Stomach smooth muscle (tissue), 2 donors: ENCODE results near the gene PAX7.
"Not testable (repeated sequence)": the region's sequence is repeated elsewhere in the genome, so short reads cannot be mapped to it uniquely, and the experiment has no call there.

ENCODE experiments used
- H3K27ac ChIP-seq: one replicate; pipeline ENCODE4 v1.7.0; 2013; ENCODE audit warnings: mild to moderate bottlenecking, low read length, inconsistent platforms
- H3K27me3 ChIP-seq, 2 donors: one replicate each; pipeline ENCODE4 v1.7.0; 2013; ENCODE audit warnings: low read length in 2 of 2; ENCODE audit not compliant: insufficient read depth in 2 of 2, control insufficient read depth in 1 of 2
- H3K36me3 ChIP-seq, 2 donors: one replicate each; pipeline ENCODE4 v1.7.0; 2013; ENCODE audit warnings: low read length in 2 of 2; ENCODE audit not compliant: control insufficient read depth in 2 of 2, insufficient read depth in 2 of 2
- H3K4me1 ChIP-seq: one replicate; pipeline ENCODE4 v1.7.0; 2013; ENCODE audit warnings: low read length; ENCODE audit not compliant: control insufficient read depth, insufficient read depth
- H3K4me3 ChIP-seq, 2 donors: one replicate each; pipeline ENCODE4 v1.7.0; 2013; ENCODE audit warnings: low read length in 2 of 2
- H3K9ac ChIP-seq, 2 donors: one replicate each; pipeline ENCODE4 v1.7.0; 2013; ENCODE audit warnings: low read length in 2 of 2, mild to moderate bottlenecking in 1 of 2
- H3K9me3 ChIP-seq, 2 donors: one replicate each; pipeline ENCODE4 v1.7.0; 2013; ENCODE audit warnings: low read length in 2 of 2; ENCODE audit not compliant: control insufficient read depth in 2 of 2
- donor health status: healthy.
- donor health status: Pancreatic carcinoma.

The PAX7 gene

GRCh38 chr1:18630511-18631495, at the start of gene PAX7:
TSS of gene PAX7 (plus strand) at chr1:18630846. CDS start at chr1:18631604, 758 bp downstream.
- peaks cover 65 to 85% of the 10 kb centered on the region in 2 donors for H3K27me3 ChIP-seq
- no peak within 1 kb of the TSS for H3K9ac ChIP-seq
- H3K27ac ChIP-seq = no peak within 1 kb of the TSS
- peak within 1 kb of the TSS in 1 of 2 donors; percentile 40 for H3K4me3 ChIP-seq
- peaks cover 6% of the 10 kb centered on the region for H3K4me1 ChIP-seq
- H3K36me3 ChIP-seq = no peaks in the 10 kb centered on the region
- no peaks in the 10 kb centered on the region for H3K9me3 ChIP-seq

DNA sequence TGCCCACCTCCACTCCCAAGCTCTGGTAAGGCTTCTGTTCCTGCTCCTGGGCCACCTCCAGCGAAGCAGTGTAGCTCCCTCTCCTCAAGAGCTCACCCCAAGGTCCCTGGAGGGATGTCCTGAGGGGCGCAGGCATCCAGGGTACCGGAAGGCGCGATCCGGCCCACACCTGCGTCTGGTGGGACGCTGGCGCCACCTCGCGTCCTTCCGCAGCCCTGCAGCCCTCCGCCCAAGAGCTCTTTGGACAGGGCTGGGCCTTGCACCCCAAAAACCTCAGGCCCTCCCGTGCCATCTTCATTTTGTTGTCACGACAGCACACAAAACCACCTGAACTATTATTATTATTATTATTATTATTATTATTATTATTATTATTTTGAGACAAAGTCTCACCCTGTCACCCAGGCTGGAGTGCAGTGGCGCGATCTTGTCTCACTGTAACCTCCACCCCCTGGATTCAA, 49.2 kb upstream of the PAX7 start:
- Histone ChIP-seq H3K4me1 (no peaks in the 10 kb centered on the region), H3K9ac (no peak overlapping the region), H3K36me3 (no peaks in the 10 kb centered on the region), H3K4me3 (no peak overlapping the region), H3K9me3 (no peaks in the 10 kb centered on the region), H3K27me3 (peaks cover 9 to 16% of the 10 kb centered on the region in 2 donors), H3K27ac (no peak overlapping the region)

- Histone ChIP-seq H3K4me1 (no peaks in the 10 kb centered on the region), H3K27me3 (peaks cover 9 to 21% of the 10 kb centered on the region in 2 donors), H3K36me3 (no peaks in the 10 kb centered on the region), H3K4me3 (no peak overlapping the region), H3K27ac (no peak overlapping the region), H3K9ac (no peak overlapping the region), H3K9me3 (no peaks in the 10 kb centered on the region)
Observed at GRCh38 chr1:18582890-18583289, 47.8 kb upstream of the PAX7 start.

GRCh38 chr1:18583326-18583941, 47.2 kb upstream of the PAX7 start:
- H3K9me3 ChIP-seq = no peaks in the 10 kb centered on the region
- H3K27me3 ChIP-seq = peaks cover 9 to 21% of the 10 kb centered on the region in 2 donors
- H3K4me1 ChIP-seq = no peaks in the 10 kb centered on the region
- no peaks in the 10 kb centered on the region for H3K36me3 ChIP-seq
- H3K4me3 ChIP-seq = no peak overlapping the region
- H3K9ac ChIP-seq = no peak overlapping the region
- H3K27ac ChIP-seq = no peak overlapping the region

- not testable (repeated sequence) for H3K9ac ChIP-seq, H3K27ac ChIP-seq, H3K4me1 ChIP-seq, H3K36me3 ChIP-seq, H3K9me3 ChIP-seq, H3K4me3 ChIP-seq
- H3K27me3 ChIP-seq = peaks cover 10 to 17% of the 10 kb centered on the region in 2 donors
Observed at GRCh38 chr1:18586016-18586415, 44.6 kb upstream of the PAX7 start.

DNA sequence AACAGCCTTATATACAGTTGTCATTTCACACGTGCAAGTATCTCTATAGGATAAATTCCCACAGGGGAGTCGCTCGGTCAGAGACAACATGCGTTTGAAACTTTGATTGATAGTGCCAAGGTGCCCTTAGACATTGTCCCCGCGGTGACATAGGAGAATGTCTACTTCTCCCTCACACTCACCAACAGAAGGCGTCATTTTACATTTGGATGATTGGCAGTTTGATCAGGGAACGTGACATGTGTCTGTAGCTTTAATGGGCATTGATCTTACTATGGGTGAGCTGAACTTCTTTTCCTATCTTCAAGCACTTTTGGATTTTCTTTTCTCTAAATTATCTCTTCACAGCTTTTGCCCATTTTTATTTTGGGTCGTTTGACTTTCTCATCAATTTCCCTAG, 42.6 kb upstream of the PAX7 start:
- Histone ChIP-seq H3K9me3 (no peaks in the 10 kb centered on the region), H3K27me3 (peaks cover 6 to 18% of the 10 kb centered on the region in 2 donors), H3K4me3 (no peak overlapping the region), H3K36me3 (no peaks in the 10 kb centered on the region), H3K9ac (no peak overlapping the region), H3K4me1 (no peaks in the 10 kb centered on the region), H3K27ac (no peak overlapping the region)

- H3K36me3 ChIP-seq = no peaks in the 10 kb centered on the region
- H3K9ac ChIP-seq = no peak overlapping the region
- H3K27me3 ChIP-seq = peaks cover 14 to 18% of the 10 kb centered on the region in 2 donors
- H3K9me3 ChIP-seq = no peaks in the 10 kb centered on the region
- H3K4me3 ChIP-seq = no peak overlapping the region
- no peak overlapping the region for H3K27ac ChIP-seq
- no peaks in the 10 kb centered on the region for H3K4me1 ChIP-seq
Observed at GRCh38 chr1:18592368-18592767, 38.3 kb upstream of the PAX7 start.

DNA sequence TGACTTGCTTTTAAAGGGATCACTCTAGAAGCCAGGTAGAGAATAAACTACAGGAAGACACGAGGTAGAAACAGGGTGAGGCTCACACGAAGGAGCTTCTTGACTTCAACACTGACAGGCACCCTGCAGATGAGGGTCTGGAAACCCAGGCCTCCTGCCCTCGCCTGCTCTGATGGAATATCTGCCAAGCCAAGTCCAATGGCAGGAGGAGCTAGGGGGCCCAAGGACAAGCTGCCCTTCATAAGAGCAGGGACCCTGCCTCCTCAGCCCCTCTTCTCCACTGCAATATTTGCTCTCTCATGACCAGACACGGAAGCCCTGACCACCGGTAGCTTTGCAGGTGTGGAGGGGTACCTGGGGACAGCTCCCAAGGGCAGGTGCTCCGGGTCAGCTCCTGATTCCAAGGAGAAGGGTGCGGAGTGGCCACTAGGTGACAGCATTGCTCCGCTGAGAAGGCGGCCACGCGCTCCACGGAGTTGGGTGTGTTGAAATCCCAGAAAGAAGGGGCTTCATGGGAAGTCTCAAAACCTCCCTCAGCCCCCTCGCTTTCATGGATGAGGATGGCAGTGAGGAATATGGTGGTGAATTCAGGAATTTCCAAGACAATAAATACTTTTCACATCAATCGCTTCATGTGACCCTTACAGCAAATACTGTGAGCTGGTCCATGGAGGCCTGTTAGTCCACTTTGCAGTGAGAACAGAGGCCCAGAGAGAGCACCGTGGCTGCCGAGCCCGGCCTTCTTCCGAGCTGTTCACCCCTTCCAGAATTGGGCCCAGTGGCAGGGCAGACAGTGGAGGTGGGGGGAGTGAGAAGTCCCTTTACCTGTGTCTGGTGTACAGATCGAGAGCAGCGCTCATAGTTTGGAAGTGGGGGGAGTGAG, 33.2 kb upstream of the PAX7 start:
- Histone ChIP-seq H3K36me3 (no peaks in the 10 kb centered on the region), H3K27ac (no peak overlapping the region), H3K9me3 (no peaks in the 10 kb centered on the region), H3K4me1 (no peaks in the 10 kb centered on the region), H3K27me3 (peaks cover 26 to 28% of the 10 kb centered on the region in 2 donors), H3K4me3 (no peak overlapping the region), H3K9ac (no peak overlapping the region)

DNA sequence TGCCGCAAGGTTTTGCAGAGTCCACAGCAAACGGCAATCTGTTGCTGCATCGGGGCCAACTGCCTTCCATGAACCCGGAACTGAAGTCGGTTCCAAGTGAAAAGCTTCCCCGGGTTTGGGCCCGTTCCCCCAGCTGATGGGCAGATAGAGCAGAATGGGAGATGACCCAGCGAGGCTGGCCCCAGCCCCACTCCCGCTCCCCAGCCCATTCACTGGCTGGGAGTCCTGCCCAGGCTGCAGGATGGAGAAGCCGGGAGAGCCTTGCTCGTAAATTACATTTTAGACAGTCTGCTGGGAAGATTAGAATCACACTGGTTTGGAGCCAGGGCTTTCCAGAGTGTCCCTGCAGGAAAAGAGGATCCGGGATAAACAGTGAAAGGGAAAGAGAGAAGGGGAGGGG, 31.6 kb upstream of the PAX7 start:
- Histone ChIP-seq H3K4me3 (no peak overlapping the region), H3K27me3 (peaks cover 21 to 25% of the 10 kb centered on the region in 2 donors), H3K4me1 (no peaks in the 10 kb centered on the region), H3K9me3 (no peaks in the 10 kb centered on the region), H3K36me3 (no peaks in the 10 kb centered on the region), H3K9ac (no peak overlapping the region), H3K27ac (no peak overlapping the region)

- H3K4me1 ChIP-seq = no peaks in the 10 kb centered on the region
- no peaks in the 10 kb centered on the region for H3K9me3 ChIP-seq
- no peak overlapping the region for H3K4me3 ChIP-seq
- H3K36me3 ChIP-seq = no peaks in the 10 kb centered on the region
- peaks cover 17 to 19% of the 10 kb centered on the region in 2 donors for H3K27me3 ChIP-seq
- no peak overlapping the region for H3K27ac ChIP-seq
- H3K9ac ChIP-seq = no peak overlapping the region
Observed at GRCh38 chr1:18599704-18600103, 30.9 kb upstream of the PAX7 start.
